B cell (primary cell): Measurements from ENCODE around the gene UCN2. TPM values are rescaled to one million over a fixed set of nuclear protein-coding genes. Genes with fewer than 3 reads are reported as not detected.

ENCODE experiments used
- ATAC-seq: fragments of 200-7000 bp; cut with Tn5 transposase; one replicate; pipeline ENCODE4 v1.10.0; 2021; ENCODE audit warnings: low read depth, mild to moderate bottlenecking, moderate number of reproducible peaks, moderate library complexity
- CTCF ChIA-PET: fragments of 350-600 bp; sonication (Branson Sonifier 250); formaldehyde crosslinking; loops from one replicate; lab custom pipeline; 2021; ENCODE audit warnings: antibody characterized with exemption, inconsistent platforms; lab: Charles Lee
- POLR2A ChIA-PET: fragments of 350-600 bp; sonication (Branson Sonifier 250); formaldehyde crosslinking; loops from one replicate; lab custom pipeline; 2021; ENCODE audit warnings: antibody characterized with exemption; lab: Charles Lee
- DNase-seq: peaks from one replicate; pipeline ENCODE4 v3.0.0; 2013
- H2AFZ ChIP-seq: 2 replicates; pipeline ENCODE4 v1.6.1; 2012; ENCODE audit warnings: mild to moderate bottlenecking, low read depth, low read length; ENCODE audit not compliant: insufficient read depth, poor library complexity, severe bottlenecking
- H3K27ac ChIP-seq, 2 donors: 1 replicate in 1 of 2; 2 replicates in 1 of 2; pipeline ENCODE4 v1.5.1; 2012 to 2013; ENCODE audit warnings: low read length in 2 of 2, mild to moderate bottlenecking in 2 of 2, moderate library complexity in 1 of 2
- H3K27me3 ChIP-seq, 4 experiments: fragments of 200-600 bp in 1 of 4; sonication (generic) in 1 of 4; replicated peaks in 1 of 4; 1 replicate in 2 of 4; 2 replicates in 2 of 4; pipeline versions ENCODE4 v1.6.1 to v1.7.0; 2013 to 2016; ENCODE audit warnings: low read length in 3 of 4, mild to moderate bottlenecking in 2 of 4, mixed read lengths in 1 of 4, moderate library complexity in 1 of 4; ENCODE audit not compliant: insufficient read depth in 4 of 4, control insufficient read depth in 3 of 4; ENCODE audit errors: control extremely low read depth in 1 of 4
- H3K36me3 ChIP-seq, 2 experiments: replicated peaks in 1 of 2; 1 replicate in 1 of 2; 2 replicates in 1 of 2; pipeline versions ENCODE4 v1.6.1 to v1.7.1; 2013; ENCODE audit warnings: low read length in 1 of 2; ENCODE audit not compliant: insufficient read depth in 2 of 2, control insufficient read depth in 1 of 2; ENCODE audit errors: control extremely low read depth in 1 of 2, extremely low read depth in 1 of 2
- H3K4me1 ChIP-seq, 2 donors: fragments of 200-600 bp in 1 of 2; sonication (generic) in 1 of 2; 1 replicate in 1 of 2; 2 replicates in 1 of 2; pipeline versions ENCODE4 v1.5.1 to v1.6.1; 2013 to 2017; ENCODE audit warnings: low read length in 2 of 2; ENCODE audit not compliant: control insufficient read depth in 2 of 2, insufficient read depth in 2 of 2
- H3K4me2 ChIP-seq: replicated peaks from 2 replicates; pipeline ENCODE3; 2012; ENCODE audit warnings: mild to moderate bottlenecking, low read depth, low read length; ENCODE audit not compliant: poor library complexity, severe bottlenecking
- H3K4me3 ChIP-seq, 5 experiments: fragments of 200-600 bp in 1 of 5; sonication (generic) in 1 of 5; 1 replicate in 3 of 5; 2 replicates in 2 of 5; pipeline versions ENCODE4 v1.5.1 to v1.7.0; 2011 to 2016; ENCODE audit warnings: low read length in 4 of 5, mild to moderate bottlenecking in 4 of 5, low read depth in 2 of 5, control low read depth in 1 of 5, moderate library complexity in 1 of 5; ENCODE audit not compliant: insufficient read depth in 1 of 5; ENCODE audit errors: control extremely low read depth in 1 of 5, extremely low read depth in 1 of 5
- H3K79me2 ChIP-seq: fragments of 200-600 bp; sonication (generic); one replicate; pipeline ENCODE4 v1.6.0; 2016; ENCODE audit warnings: low read length; ENCODE audit not compliant: control insufficient read depth, insufficient read depth
- H3K9ac ChIP-seq: fragments of 200-600 bp; sonication (generic); 2 replicates; pipeline ENCODE4 v1.6.1; 2017; ENCODE audit warnings: mild to moderate bottlenecking, low read length, moderate library complexity
- H3K9me3 ChIP-seq, 3 donors: one replicate each; pipeline versions ENCODE4 v1.6.1 to v1.7.1; 2013; ENCODE audit warnings: low read length in 2 of 3; ENCODE audit not compliant: control insufficient read depth in 2 of 3, insufficient read depth in 1 of 3; ENCODE audit errors: control extremely low read depth in 1 of 3
- H4K20me1 ChIP-seq: 2 replicates; pipeline ENCODE4 v1.6.0; 2012; ENCODE audit warnings: mild to moderate bottlenecking, low read length; ENCODE audit not compliant: insufficient read depth, control insufficient read depth, poor library complexity, severe bottlenecking
- H3K27ac Mint-ChIP-seq: one replicate; pipeline ENCODE4 v1.8.0; 2021; ENCODE audit warnings: mixed read lengths
- H3K27me3 Mint-ChIP-seq: one replicate; pipeline ENCODE4 v1.8.0; 2021; ENCODE audit warnings: mixed read lengths
- H3K4me1 Mint-ChIP-seq: one replicate; pipeline ENCODE4 v1.8.0; 2021; ENCODE audit warnings: mixed read lengths
- H3K4me3 Mint-ChIP-seq: one replicate; pipeline ENCODE4 v1.8.0; 2021; ENCODE audit warnings: mixed read lengths
- H3K9me3 Mint-ChIP-seq: one replicate; pipeline ENCODE4 v1.8.0; 2022; ENCODE audit warnings: mixed read lengths; ENCODE audit not compliant: insufficient read depth
- EZH2 ChIP-seq: IDR thresholded peaks from 2 replicates; pipeline ENCODE4 v1.6.1; 2012; ENCODE audit warnings: borderline replicate concordance, low read depth, mild to moderate bottlenecking, moderate library complexity, low read length; ENCODE audit not compliant: insufficient read depth, poor library complexity, severe bottlenecking
- WGBS: methylation state at CpG from one replicate; pipeline ENCODE4 v1.1.5; 2013; ENCODE audit warnings: missing lambda C conversion rate; ENCODE audit not compliant: insufficient coverage; 5-methylcytosine and 5-hydroxymethylcytosine counted together
- intact Hi-C: fragments of 100-400 bp; cut with micrococcal nuclease; formaldehyde crosslinking; loops from one replicate; pipeline ENCODE4 v1.10.0; 2022
- polyA plus RNA-seq: library from polyadenylated mRNA; depleted of rRNA; stranded (reverse); fragments of >200 nt; gene quantifications from 2 replicates; pipeline ENCODE4 v1.2.3, GENCODE V29; 2012
- total RNA-seq, 2 donors: library from RNA; stranded (reverse); fragments of 120-200 nt in 1 of 2; gene quantifications; 1 replicate in 1 of 2; 2 replicates in 1 of 2; pipeline versions ENCODE4 v1.2.3 to v1.2.4, GENCODE V29; 2013 to 2022
- TF ChIP-seq, protein P1 (sequence below): fragments of 200-600 bp; IDR thresholded peaks from one replicate; pipeline ENCODE4 v1.8.0; 2022; ENCODE audit warnings: antibody characterized with exemption, mild to moderate bottlenecking

The UCN2 gene
- total and polyA plus RNA-seq, 2 donors (not counting 1 experiment from before 2014, with no cell fraction given), result not detected

DNA sequence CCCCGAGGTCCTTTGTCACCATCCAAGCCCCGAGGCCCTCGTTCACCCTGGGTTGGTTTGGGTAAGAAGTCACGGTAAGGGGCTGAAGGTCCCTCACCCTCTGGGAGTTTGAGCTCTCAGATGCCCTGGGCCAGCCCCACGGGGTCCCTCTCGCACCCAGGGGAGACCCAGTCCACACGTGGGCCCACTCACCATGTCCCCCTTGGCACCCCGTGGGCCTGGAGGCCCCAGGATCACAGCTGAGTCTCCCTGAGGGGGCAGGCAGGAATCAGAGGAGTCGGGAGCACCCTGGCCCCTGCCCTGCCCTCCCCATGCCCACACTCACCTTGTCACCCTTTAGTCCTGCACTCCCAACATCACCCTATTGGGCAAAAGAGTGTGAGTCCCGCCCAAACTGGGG, 5.8 kb upstream of the UCN2 start:
- Histone ChIP-seq H3K4me2 (no peak overlapping the region), H3K27ac (no peak overlapping the region), H3K4me1 (no peaks in the 10 kb centered on the region), H3K9ac (no peak overlapping the region), H3K27me3 (no peaks in the 10 kb centered on the region), H3K79me2 (no peaks in the 10 kb centered on the region), H3K9me3 (no peaks in the 10 kb centered on the region), H3K36me3 (no peaks in the 10 kb centered on the region), H3K4me3 (no peak overlapping the region), H4K20me1 (no peaks in the 10 kb centered on the region), H2AFZ (no peak overlapping the region)
- DNase-seq (no peak), ATAC-seq (no peak)
- TF ChIP-seq, protein P1, sequence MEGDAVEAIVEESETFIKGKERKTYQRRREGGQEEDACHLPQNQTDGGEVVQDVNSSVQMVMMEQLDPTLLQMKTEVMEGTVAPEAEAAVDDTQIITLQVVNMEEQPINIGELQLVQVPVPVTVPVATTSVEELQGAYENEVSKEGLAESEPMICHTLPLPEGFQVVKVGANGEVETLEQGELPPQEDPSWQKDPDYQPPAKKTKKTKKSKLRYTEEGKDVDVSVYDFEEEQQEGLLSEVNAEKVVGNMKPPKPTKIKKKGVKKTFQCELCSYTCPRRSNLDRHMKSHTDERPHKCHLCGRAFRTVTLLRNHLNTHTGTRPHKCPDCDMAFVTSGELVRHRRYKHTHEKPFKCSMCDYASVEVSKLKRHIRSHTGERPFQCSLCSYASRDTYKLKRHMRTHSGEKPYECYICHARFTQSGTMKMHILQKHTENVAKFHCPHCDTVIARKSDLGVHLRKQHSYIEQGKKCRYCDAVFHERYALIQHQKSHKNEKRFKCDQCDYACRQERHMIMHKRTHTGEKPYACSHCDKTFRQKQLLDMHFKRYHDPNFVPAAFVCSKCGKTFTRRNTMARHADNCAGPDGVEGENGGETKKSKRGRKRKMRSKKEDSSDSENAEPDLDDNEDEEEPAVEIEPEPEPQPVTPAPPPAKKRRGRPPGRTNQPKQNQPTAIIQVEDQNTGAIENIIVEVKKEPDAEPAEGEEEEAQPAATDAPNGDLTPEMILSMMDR, result no peak
- TF ChIP-seq EZH2, result no peak
- Mint-ChIP-seq H3K27ac (no peak overlapping the region), H3K9me3 (no peaks in the 10 kb centered on the region), H3K27me3 (no peaks in the 10 kb centered on the region), H3K4me3 (no peak overlapping the region), H3K4me1 (no peaks in the 10 kb centered on the region)
- ChIA-PET POLR2A (no interaction called here), CTCF (no interaction called here)
- intact Hi-C loops, result no loop called here
- WGBS, result 69% methylated on average over 5 of the region's 10 CpGs

GRCh38 chr3:48568476-48568875, 4.9 kb upstream of the UCN2 start:
- H3K4me3 ChIP-seq, result no peak overlapping the region
- H3K9me3 Mint-ChIP-seq, result no peaks in the 10 kb centered on the region
- no peaks in the 10 kb centered on the region for H3K36me3 ChIP-seq
- H2AFZ ChIP-seq, result no peak overlapping the region
- H3K27ac Mint-ChIP-seq, result no peak overlapping the region
- H3K4me2 ChIP-seq, result no peak overlapping the region
- ATAC-seq (no peak), DNase-seq (no peak)
- H3K9ac ChIP-seq, result no peak overlapping the region
- H3K27me3 ChIP-seq, result no peaks in the 10 kb centered on the region
- no peaks in the 10 kb centered on the region for H3K4me1 ChIP-seq
- 92% methylated on average over 7 of the region's 7 CpGs for WGBS
- H4K20me1 ChIP-seq, result no peaks in the 10 kb centered on the region
- no peaks in the 10 kb centered on the region for H3K27me3 Mint-ChIP-seq
- ChIA-PET CTCF (no interaction called here), POLR2A (no interaction called here)
- TF ChIP-seq, protein P1, result no peak
- TF ChIP-seq EZH2, result no peak
- H3K79me2 ChIP-seq, result no peaks in the 10 kb centered on the region
- intact Hi-C loops, result no loop called here
- no peak overlapping the region for H3K27ac ChIP-seq
- H3K4me1 Mint-ChIP-seq, result no peaks in the 10 kb centered on the region
- no peak overlapping the region for H3K4me3 Mint-ChIP-seq
- H3K9me3 ChIP-seq, result no peaks in the 10 kb centered on the region
